K562 (cell line): Measurements from ENCODE around the gene GRB10. TPM values are rescaled to one million over a fixed set of nuclear protein-coding genes. Genes with fewer than 3 reads are reported as not detected.

Source experiments
- UBTF ChIP-seq, 2 experiments: IDR thresholded peaks; 2 replicates each; pipeline ENCODE4 v1.6.1; 2012; ENCODE audit warnings: improper control_type of control experiment in 2 of 2, low read depth in 2 of 2, low read length in 2 of 2, borderline replicate concordance in 1 of 2
- polyA plus RNA-seq, 8 experiments: library from polyadenylated mRNA; depleted of rRNA in 4 of 8; stranded (reverse) in 5 of 8; unstranded in 3 of 8; fragments of >200 nt; fragmentation: Nextera tagmentation in 2 of 8; fragmentation: Illumina TruSeq in 1 of 8; extraction: Ambion mirVana in 2 of 8; extraction: Trizol in 1 of 8; gene quantifications; 2 replicates each; pipeline versions ENCODE4 v1.2.1 to v1.2.3, GENCODE V29; 2011 to 2014; ENCODE audit warnings: inconsistent platforms in 1 of 8, missing spikeins in 1 of 8
- total RNA-seq, 7 experiments: library from RNA; depleted of rRNA in 6 of 7; stranded (reverse); fragments of >200 nt in 6 of 7; fragmentation: Illumina TruSeq in 2 of 7; extraction: Trizol in 2 of 7; gene quantifications; 2 replicates each; pipeline versions ENCODE4 v1.2.1 to v1.2.3, GENCODE V29; 2011 to 2021; ENCODE audit warnings: low replicate concordance in 1 of 7
- TF ChIP-seq, protein P1 (sequence below): fragments of 450-650 bp; formaldehyde crosslinking; IDR thresholded peaks from 2 replicates; pipeline ENCODE4 v1.4.0; 2020; ENCODE audit warnings: mild to moderate bottlenecking, mixed read lengths

GRB10 gene
- total and polyA plus RNA-seq, 9 of the 15 experiments (the other 6 are each of a cell fraction or from before 2014, with no cell fraction given) = 8.9 to 88.5 (median 40.7) TPM

- TF ChIP-seq, protein P1, sequence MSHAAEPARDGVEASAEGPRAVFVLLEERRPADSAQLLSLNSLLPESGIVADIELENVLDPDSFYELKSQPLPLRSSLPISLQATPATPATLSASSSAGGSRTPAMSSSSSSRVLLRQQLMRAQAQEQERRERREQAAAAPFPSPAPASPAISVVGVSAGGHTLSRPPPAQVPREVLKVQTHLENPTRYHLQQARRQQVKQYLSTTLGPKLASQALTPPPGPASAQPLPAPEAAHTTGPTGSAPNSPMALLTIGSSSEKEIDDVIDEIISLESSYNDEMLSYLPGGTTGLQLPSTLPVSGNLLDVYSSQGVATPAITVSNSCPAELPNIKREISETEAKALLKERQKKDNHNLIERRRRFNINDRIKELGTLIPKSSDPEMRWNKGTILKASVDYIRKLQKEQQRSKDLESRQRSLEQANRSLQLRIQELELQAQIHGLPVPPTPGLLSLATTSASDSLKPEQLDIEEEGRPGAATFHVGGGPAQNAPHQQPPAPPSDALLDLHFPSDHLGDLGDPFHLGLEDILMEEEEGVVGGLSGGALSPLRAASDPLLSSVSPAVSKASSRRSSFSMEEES (CRISPR knock-in tag) = no peak
- TF ChIP-seq UBTF (IDR thresholded peaks at IDR 0.05; ENCODE audit: borderline replicate concordance in 1 of 2, low read depth in 2 of 2, low read length in 2 of 2) = no peak
These were observed 70.2 kb downstream of the GRB10 start (continued) for GRCh38 chr7:50712252-50713122.
